ENCODE data around the gene NUF2.

The NUF2 gene

DNA sequence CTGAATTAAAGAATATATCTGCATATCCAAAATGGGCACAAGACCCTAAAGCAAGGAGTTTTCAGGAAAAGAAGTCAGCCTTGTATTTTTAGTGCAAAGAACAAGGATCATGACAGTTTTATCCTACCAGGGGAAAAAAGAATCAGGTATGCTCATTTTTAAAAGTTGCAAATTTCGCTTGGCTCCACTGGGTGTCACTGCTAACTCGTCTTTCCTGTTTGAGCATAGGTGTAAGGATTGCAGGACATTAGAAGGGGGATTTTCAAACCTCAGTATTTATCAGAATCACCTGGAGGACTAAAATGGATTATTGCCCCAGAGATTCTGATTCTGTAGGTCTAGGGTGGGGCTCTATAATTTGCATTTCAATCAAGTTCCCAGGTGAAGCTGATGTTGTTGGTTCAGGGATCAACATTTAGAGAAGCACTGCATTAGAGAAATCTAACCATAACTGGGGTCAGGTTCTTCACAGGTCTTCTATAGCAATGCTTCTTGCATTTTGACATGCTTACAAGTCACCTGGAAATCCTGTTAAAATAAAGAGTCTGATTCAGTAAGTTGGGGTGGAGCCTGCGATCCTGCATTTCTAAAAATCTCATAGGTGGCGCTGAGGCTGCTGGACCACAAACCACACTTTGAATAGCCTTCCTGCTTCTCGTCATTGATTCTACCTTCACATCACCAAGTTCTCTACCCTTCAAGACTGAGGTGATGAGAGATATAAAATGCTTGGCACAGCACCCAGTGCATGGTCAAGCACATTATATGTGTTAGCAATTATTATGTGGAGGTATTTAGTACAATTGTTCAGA lies 39.6 kb downstream of the NUF2 start:
- Mint-ChIP-seq H3K9me3 (no peaks in the 10 kb centered on the region), H3K27ac (no peak overlapping the region), H3K4me3 (no peak overlapping the region), H3K4me1 (peaks cover 6% of the 10 kb centered on the region), H3K36me3 (no peaks in the 10 kb centered on the region), H3K27me3 (no peaks in the 10 kb centered on the region)
- ATAC-seq (ENCODE audit: low read depth) (peak; percentile 42), DNase-seq (ENCODE audit: low spot score in 2 of 2) (no peak)

DNA sequence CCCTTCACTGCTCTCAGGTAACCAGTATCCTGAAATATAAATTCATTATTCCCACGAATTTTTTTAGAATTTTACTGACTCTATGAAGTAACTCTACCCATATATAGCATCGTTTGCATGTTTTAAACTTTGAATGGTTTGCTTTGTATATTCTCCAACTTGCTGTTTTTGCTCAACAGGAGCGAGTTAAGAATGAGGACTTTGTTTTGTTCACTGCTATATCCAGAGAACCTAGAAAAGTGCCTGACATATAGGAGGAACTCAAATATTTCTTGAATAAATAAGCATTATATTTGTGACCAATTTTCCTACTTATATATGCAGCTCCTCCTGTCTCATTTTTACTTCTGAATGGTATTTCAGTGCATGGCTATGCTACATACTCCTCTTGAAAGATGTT lies 43.4 kb downstream of the NUF2 start:
- Mint-ChIP-seq H3K27ac (no peak overlapping the region), H3K27me3 (no peaks in the 10 kb centered on the region), H3K9me3 (no peaks in the 10 kb centered on the region), H3K4me3 (no peak overlapping the region), H3K36me3 (no peaks in the 10 kb centered on the region), H3K4me1 (peaks cover 6% of the 10 kb centered on the region)
- ATAC-seq (ENCODE audit: low read depth), result no peak
- DNase-seq (ENCODE audit: low spot score in 2 of 2), result no peak

DNA sequence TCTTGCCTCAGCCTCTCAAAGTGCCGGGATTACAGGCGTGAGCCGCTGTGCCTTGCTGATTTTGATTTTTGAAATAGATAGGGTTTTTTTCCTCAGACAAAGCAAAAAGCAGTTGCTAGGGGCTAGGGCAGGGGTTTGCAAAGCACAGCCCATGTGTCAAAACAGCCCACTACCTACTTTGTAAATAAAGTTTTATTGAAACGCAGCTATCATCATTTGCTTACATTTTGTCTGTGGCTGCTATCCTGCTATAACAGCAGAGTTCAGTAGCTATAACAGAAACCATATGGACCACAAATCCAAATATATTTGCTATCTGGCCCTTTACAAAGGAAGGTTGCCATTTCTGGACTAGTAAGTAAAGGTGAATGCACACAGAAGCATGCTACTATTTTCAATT lies 44.8 kb downstream of the NUF2 start:
- H3K4me1 Mint-ChIP-seq, result peaks cover 2% of the 10 kb centered on the region
- no peaks in the 10 kb centered on the region for H3K9me3 Mint-ChIP-seq
- H3K27me3 Mint-ChIP-seq, result no peaks in the 10 kb centered on the region
- H3K36me3 Mint-ChIP-seq, result no peaks in the 10 kb centered on the region
- no peak overlapping the region for H3K4me3 Mint-ChIP-seq
- DNase-seq (ENCODE audit: low spot score in 2 of 2), result no peak
- no peak overlapping the region for H3K27ac Mint-ChIP-seq
- no peak for ATAC-seq (ENCODE audit: low read depth)

DNA sequence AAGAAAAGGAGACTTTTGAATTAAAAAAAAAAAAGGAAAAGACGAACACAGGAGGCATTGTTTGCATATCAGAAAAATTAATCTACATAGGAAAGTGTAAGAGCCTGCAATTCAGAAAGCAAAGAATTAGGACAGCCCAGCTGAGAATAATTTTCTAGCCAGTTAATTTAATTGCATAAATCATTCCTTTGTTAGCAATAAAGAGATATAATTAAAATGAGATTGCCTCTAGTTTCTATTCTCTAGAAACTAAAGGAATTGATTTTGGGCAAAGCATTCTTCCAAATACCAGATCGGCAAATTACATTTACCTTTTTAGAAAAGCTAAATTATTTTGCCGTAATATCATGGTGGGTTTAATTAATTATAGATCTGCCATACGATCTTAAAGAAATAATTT lies 46.0 kb downstream of the NUF2 start:
- Mint-ChIP-seq H3K27me3 (peaks cover 2% of the 10 kb centered on the region), H3K4me1 (no peaks in the 10 kb centered on the region), H3K36me3 (no peaks in the 10 kb centered on the region), H3K27ac (no peak overlapping the region), H3K9me3 (no peaks in the 10 kb centered on the region), H3K4me3 (no peak overlapping the region)
- DNase-seq (ENCODE audit: low spot score in 2 of 2) (no peak), ATAC-seq (ENCODE audit: low read depth) (no peak)

DNA sequence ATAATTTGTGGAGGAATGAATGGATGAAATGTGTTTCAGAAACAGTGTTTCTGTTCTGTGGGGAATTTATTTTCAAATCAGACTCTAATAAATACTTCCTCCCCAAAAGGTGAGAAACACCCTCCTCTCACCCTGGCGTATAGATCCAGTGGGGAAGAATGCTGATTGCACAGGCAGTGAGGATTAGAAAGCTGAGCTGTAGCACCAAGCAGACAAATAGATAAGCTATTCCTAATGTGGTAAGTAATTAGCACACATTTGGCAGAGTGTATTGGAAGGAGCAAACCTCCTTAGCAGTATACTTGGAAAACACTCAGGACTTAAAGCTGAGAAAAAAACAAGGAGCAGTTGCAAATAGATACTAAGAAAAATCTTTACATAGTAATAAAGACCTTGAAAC lies 50.8 kb downstream of the NUF2 start:
- Mint-ChIP-seq H3K27ac (no peak overlapping the region), H3K9me3 (no peaks in the 10 kb centered on the region)

DNA sequence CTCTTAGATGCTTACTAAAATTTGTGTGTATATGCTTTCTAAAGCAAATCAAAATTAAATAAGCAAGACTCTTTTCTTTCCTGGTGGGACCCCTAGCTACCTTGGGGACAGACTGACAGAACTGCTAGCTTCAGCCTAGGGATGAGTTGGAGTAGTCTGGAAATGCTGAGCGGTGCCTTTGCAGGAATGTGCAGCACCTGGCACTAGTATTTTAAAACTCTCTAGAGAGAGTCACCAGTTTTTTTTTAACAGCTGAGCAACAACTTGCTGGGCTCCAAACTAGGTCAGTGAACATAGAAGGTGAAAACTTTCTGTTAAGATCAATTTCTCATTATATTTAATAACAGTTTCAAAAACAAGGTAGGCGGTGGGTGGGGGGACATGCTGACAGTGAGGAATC lies 56.8 kb downstream of the NUF2 start:
- no peaks in the 10 kb centered on the region for H3K4me1 Mint-ChIP-seq
- H3K27ac Mint-ChIP-seq, result no peak overlapping the region
- H3K9me3 Mint-ChIP-seq, result no peaks in the 10 kb centered on the region
- no peak overlapping the region for H3K4me3 Mint-ChIP-seq
- peaks cover 3% of the 10 kb centered on the region for H3K27me3 Mint-ChIP-seq
- no peaks in the 10 kb centered on the region for H3K36me3 Mint-ChIP-seq
- no peak for ATAC-seq (ENCODE audit: low read depth)
- no peak for DNase-seq (ENCODE audit: low spot score in 2 of 2)

More for the DNA sequence above, 50.8 kb downstream of the NUF2 start:
- DNase-seq (ENCODE audit: low spot score in 2 of 2), result no peak
- Mint-ChIP-seq H3K36me3 (no peaks in the 10 kb centered on the region), H3K4me1 (no peaks in the 10 kb centered on the region), H3K4me3 (no peak overlapping the region), H3K27me3 (peaks cover 2% of the 10 kb centered on the region)
- ATAC-seq (ENCODE audit: low read depth), result no peak

DNA sequence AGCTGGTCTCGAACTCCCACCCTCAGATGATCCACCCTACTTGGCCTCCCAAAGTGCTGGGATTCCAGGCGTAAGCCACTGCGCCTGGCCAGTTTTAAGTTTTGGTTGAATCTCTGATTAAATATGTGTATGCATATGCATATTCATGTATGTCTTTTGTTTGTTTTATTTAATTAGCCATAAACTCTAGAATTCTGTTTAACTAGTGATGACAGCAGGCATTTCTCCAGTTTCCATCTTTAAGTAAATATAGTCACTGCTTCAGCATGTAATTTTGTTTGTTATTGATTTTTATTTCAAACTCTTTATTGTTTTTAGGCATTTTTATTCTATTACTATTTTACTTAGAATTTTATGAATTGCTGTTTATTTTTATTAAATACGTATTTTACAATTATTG lies 58.0 kb downstream of the NUF2 start:
- H3K9me3 Mint-ChIP-seq, result no peaks in the 10 kb centered on the region
- ATAC-seq (ENCODE audit: low read depth) (no peak), DNase-seq (ENCODE audit: low spot score in 2 of 2) (no peak)
- peaks cover 5% of the 10 kb centered on the region for H3K27me3 Mint-ChIP-seq
- no peaks in the 10 kb centered on the region for H3K4me1 Mint-ChIP-seq
- no peak overlapping the region for H3K27ac Mint-ChIP-seq
- H3K4me3 Mint-ChIP-seq, result no peak overlapping the region
- no peaks in the 10 kb centered on the region for H3K36me3 Mint-ChIP-seq

DNA sequence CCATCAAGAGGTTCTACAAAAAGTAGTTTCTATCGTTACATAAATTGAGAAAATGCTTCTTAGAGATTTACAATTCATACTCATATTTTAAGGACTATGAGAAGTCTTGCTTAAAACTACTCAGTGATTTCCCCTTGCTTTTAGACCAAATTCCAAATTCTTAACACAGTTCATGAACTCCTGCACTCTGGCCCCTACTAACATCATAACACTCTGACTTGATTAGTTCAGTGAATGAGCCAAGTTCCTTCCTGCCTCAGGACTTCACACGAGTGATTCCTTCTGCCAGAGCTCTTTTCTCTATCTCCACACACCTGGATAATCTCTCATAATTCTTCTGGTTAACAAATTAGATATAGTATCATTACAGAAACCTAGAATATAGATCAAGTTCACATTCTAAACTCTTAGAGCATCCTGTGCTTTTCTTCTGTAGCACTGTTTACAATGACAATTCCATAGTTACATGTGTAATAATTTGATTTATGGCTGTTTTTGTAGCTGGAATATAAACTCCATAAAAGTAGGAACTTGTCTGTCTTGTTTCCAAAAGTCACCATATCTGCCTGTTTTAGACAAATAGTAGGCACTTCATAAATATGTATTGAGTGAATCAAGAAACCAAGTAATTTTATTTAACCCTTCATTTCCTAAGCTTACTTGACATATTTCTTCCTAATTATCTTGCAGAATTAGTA lies 59.9 kb downstream of the NUF2 start:
- Mint-ChIP-seq H3K4me1 (no peaks in the 10 kb centered on the region), H3K9me3 (no peaks in the 10 kb centered on the region), H3K27me3 (peaks cover 5% of the 10 kb centered on the region), H3K36me3 (no peaks in the 10 kb centered on the region), H3K27ac (no peak overlapping the region), H3K4me3 (no peak overlapping the region)
- DNase-seq (ENCODE audit: low spot score in 2 of 2), result no peak
- ATAC-seq (ENCODE audit: low read depth), result no peak

DNA sequence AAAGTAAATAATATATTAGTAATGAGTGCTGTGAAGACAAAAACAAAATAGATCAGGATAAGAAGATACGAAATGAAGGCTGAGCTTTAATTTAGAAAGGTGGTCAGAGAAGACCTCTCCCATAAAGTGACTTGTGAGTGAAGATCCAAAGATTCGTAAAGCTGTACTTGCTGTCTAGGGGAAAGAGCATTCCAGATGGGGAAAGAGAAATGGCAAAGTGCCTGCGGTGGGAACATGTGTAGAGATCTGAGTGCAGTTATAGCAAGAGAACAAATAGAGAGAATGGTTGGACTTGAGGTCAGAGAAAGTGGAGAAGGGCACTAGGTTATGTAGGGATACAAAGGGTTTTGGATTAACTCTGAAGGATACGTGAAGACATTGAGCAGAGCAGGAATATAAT lies 60.6 kb downstream of the NUF2 start:
- H3K4me3 Mint-ChIP-seq, result no peak overlapping the region
- H3K27ac Mint-ChIP-seq, result no peak overlapping the region
- no peaks in the 10 kb centered on the region for H3K9me3 Mint-ChIP-seq
- no peak for ATAC-seq (ENCODE audit: low read depth)
- DNase-seq (ENCODE audit: low spot score in 2 of 2), result no peak
- no peaks in the 10 kb centered on the region for H3K4me1 Mint-ChIP-seq
- no peaks in the 10 kb centered on the region for H3K36me3 Mint-ChIP-seq
- peaks cover 7% of the 10 kb centered on the region for H3K27me3 Mint-ChIP-seq

DNA sequence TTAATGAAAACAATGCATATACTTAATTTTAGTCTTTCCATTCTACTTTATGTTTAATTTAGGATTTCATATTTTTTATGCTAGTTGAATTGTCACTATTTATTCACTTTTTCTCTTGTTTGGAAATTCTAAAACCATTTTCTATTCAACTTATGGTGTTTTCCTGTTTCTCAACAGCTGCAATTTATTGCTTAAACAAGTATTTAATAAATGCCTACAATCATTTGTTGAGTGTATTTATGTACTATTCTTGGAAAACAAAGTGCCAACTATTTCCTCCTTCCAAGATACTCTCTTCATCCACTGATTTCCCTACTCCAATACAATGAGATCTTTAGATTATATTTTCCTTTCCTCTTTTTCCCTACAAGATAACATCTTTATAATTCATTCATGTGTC lies 65.4 kb downstream of the NUF2 start:
- H3K4me1 Mint-ChIP-seq, result no peaks in the 10 kb centered on the region
- no peaks in the 10 kb centered on the region for H3K9me3 Mint-ChIP-seq
- H3K27me3 Mint-ChIP-seq, result peaks cover 15% of the 10 kb centered on the region
- ATAC-seq (ENCODE audit: low read depth) (no peak), DNase-seq (ENCODE audit: low spot score in 2 of 2) (no peak)
- no peak overlapping the region for H3K27ac Mint-ChIP-seq
- no peak overlapping the region for H3K4me3 Mint-ChIP-seq
- no peaks in the 10 kb centered on the region for H3K36me3 Mint-ChIP-seq

DNA sequence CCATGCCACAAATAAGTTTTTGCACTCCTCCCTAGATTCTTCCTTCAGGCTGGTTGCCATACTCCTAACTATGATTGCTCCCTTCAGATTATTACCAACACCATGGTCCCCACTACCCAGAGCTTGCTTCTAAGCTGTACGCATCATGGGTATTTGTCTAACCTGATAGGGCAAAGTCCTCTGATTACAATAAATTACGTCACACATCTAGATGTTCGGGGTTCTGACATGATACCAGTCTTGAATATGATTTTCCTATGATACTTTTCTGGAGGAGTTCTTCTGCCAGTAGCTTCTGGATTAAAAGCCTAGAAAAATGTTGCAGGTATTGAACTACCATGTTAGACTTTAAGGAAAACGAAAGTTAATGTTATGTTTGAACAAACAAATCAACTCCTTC lies 67.2 kb downstream of the NUF2 start:
- no peaks in the 10 kb centered on the region for H3K36me3 Mint-ChIP-seq
- no peaks in the 10 kb centered on the region for H3K4me1 Mint-ChIP-seq
- H3K4me3 Mint-ChIP-seq, result no peak overlapping the region
- H3K27ac Mint-ChIP-seq, result no peak overlapping the region
- peaks cover 14% of the 10 kb centered on the region for H3K27me3 Mint-ChIP-seq
- no peak for DNase-seq (ENCODE audit: low spot score in 2 of 2)
- no peak for ATAC-seq (ENCODE audit: low read depth)
- H3K9me3 Mint-ChIP-seq, result no peaks in the 10 kb centered on the region

DNA sequence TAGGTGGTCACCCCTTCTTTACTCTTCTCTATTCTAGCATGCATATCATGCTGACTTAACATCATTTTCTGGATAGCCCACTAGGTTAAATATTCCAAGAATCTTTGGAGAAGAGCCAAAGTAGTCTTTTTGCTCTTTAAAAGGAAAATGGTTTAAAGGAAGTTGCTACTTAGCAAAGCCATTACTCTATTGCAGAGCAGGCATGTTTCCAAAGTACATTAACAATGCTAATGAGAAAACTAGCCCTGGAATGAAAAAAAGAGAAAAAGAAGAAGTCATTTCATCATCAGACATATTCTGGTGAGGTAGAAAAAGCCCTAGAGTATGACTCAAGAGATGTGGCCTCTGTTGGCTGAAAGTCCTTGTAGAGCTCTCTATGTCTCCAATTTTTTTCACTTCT lies 74.0 kb downstream of the NUF2 start:
- H3K4me3 Mint-ChIP-seq, result no peak overlapping the region
- H3K27me3 Mint-ChIP-seq, result peaks cover 13% of the 10 kb centered on the region
- no peaks in the 10 kb centered on the region for H3K36me3 Mint-ChIP-seq
- ATAC-seq (ENCODE audit: low read depth) (no peak), DNase-seq (ENCODE audit: low spot score in 2 of 2) (no peak)
- no peaks in the 10 kb centered on the region for H3K4me1 Mint-ChIP-seq
- H3K27ac Mint-ChIP-seq, result no peak overlapping the region
- H3K9me3 Mint-ChIP-seq, result no peaks in the 10 kb centered on the region

DNA sequence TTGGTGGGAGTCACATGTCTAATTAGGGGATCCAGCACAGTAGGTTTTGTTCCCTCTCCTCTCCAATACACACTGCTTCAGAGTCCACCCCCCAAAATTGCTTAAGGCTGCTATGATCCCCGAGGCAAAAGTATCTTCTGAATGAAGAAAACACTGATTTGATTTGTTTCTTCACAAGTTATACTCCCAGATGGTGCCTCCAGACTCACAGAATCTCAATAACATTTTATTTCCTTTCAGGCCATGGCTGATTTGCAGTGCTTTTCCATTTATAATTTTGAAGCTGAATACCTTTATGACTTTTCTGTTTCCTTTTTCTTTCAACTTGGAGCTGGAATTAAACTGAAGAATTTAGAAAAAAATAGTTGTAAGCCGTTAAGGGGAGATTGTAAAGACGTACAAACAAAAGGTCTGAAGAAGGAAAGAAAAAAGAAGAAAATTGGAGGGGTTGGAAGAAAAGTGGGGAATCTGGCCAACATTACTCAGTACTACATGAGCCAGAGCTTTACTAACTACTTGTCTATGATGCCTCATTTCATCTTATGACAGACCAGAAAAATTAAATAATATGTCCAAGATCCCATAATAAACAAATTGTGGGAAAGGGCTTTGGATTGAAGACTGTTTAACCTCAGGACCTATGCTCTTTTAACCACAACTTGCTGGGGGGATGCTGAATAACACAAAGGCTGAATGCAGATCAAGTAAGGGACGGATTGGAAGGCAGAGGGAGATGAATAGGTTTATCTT lies 75.9 kb downstream of the NUF2 start:
- Mint-ChIP-seq H3K4me3 (no peak overlapping the region), H3K27me3 (peaks cover 13% of the 10 kb centered on the region), H3K36me3 (no peaks in the 10 kb centered on the region), H3K27ac (no peak overlapping the region), H3K4me1 (no peaks in the 10 kb centered on the region), H3K9me3 (no peaks in the 10 kb centered on the region)
- no peak for ATAC-seq (ENCODE audit: low read depth)
- DNase-seq (ENCODE audit: low spot score in 2 of 2), result no peak

DNA sequence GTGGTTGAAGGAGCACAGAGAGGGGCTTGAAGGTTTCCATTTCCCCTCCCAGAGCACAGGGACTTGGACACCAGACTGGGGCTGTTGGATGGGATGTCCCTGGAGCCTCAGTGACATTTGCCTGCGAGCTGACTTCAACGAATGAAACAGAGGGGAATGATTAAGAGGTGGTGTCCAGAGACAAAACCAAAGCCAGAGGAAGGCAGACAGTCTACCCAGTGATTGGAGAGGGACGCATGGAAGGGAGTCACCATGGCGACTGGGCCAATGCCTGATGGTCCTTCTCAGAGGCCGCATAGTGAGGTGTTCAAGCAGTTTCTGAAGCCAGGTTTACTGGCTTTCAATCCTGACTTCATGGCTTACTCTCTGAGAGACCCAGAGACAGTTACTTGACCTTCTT lies 77.2 kb downstream of the NUF2 start:
- ATAC-seq (ENCODE audit: low read depth), result no peak
- Mint-ChIP-seq H3K27me3 (peaks cover 11% of the 10 kb centered on the region), H3K4me3 (no peak overlapping the region)

More for the DNA sequence above, 77.2 kb downstream of the NUF2 start:
- no peaks in the 10 kb centered on the region for H3K36me3 Mint-ChIP-seq
- DNase-seq (ENCODE audit: low spot score in 2 of 2), result no peak
- H3K9me3 Mint-ChIP-seq, result no peaks in the 10 kb centered on the region
- H3K27ac Mint-ChIP-seq, result no peak overlapping the region
- H3K4me1 Mint-ChIP-seq, result no peaks in the 10 kb centered on the region
